Glomerular visceral epithelial cell (primary cell): ENCODE results near the gene CFAP77.
"Not testable (repeated sequence)": the region's sequence is repeated elsewhere in the genome, so short reads cannot be mapped to it uniquely, and the experiment has no call there.

ENCODE experiments used
- DNase-seq: peaks from one replicate; pipeline ENCODE4 v3.0.0-alpha.2; 2016; ENCODE audit errors: extremely low spot score

CFAP77 gene

DNA sequence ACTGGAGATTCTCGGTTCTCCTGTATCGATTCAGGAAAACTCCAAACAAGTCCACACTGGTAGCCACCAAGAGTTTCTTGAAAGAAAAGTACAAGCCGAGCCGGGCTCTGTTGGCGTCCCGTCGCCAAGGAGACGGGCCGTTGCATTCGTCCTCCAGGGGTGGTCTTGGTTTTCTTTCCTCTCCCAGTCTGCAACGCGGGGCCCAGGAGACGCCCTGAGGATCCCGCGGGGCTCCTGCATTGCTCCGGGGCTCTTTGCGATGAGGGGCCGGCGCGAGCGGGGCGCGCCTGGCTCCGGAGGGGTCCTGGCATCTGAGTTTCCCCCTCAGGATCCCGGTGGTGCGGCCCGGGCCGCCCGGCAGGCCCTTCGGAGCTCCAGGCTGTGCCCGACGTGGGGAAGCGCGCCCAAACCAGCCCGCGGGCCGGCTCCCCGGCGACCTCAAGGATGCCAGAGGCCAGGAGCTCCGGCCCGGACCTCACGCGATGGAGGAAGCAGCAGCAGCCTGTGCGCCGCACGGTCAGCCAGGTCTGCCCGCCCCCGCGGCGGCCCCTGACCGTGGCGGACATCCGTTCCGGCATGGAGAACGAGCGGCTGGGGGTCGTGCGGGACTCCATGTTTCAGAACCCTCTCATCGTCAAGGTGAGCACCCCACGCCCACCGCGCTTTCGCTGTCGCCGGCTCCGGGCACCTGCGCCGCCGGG is at the start of gene CFAP77:
CFAP77 (plus strand) TSS at position 384 of the 701 bp plus-strand sequence; CDS start at position 445, 61 bp downstream.
- peak; percentile 55 for DNase-seq

DNA sequence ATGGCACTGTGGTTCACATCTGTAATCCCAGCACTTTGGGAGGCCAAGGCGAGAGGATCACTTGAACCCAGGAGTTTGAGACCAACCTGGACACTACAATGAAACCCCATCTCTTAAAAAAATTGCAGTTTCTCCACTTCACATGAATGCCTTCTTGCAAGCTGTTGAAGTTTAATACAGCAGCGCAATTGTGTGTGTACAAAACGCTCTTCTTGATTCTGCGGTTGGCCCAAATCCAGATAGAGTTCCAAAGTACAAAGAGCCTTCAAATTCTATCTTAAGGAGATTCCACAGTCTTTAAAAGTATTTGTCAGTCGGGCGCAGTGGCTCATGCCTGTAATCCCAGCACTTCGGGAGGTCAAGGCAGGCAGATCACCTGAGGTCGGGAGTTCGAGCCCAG is 45.9 kb upstream of the CFAP77 start:
- no peak for DNase-seq

DNA sequence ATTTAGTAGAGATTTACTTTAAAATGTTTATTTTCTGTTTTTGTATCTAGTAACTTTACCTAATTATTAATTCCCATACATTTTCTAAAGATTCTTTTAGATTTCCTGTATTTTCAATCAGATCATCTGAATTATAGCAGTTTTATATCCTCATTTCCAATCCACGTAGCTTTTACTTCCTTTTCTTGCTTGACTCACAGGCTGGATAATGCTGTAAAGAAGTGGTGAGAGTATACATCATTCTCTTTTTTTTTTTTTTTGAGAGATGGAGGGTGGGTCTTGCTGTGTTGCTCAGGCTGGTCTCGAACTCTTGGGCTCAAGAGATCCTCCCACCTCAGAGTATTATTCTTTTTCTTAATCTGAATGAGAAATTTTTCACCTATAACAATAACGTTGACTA is 44.0 kb upstream of the CFAP77 start:
- DNase-seq: no peak

DNA sequence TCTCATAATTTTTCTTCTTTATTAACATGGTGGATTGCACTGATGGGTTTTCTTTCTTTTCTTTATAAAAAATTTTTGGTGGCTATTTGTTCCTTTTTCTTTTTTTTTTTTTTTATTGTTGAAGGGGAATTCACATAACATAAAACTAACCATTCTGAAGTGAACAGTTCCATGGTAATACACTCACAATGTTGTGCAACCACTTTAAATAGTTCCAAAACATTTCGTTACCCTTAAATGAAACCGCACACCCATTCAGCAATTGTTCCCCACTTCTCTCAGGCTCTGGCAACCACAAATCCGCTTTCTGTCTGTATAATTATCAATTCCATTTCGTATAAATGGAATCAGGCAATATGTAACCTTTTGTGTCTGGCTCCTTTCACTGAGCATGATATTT is 43.5 kb upstream of the CFAP77 start:
- DNase-seq: no peak

DNA sequence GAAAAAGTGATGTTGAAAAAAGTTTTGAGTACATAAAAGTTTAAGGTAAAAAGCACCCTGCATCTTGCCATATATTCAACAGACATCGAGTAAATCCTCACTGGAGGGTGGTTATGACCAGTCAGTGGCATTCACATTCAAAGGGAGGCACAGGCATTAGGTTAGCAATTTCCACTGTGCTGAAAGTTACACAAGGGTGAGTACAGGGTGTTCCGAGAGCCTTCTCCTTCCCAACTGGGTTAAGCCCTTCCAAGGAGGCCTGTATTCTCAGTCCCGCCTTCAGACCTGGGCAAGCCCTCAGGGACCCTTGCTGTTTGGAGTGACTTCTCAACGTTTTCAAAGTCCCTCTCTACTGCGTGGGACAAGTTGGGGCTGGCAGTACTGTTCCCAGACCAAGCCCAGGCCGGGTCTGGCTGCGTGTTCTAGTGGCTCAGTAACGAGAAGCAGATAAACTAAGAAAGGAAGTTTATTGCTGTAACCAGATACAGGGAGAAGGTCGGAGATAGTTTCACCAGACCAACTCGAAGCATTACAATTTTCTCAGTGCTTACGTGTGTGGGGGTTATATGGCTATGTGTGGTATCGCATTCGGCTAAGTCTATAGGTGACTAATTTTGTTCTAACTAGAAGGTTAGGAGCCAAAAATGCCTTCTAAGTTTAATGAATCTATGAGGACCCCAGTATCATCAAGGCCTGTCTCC is 42.2 kb upstream of the CFAP77 start:
- DNase-seq: no peak

DNA sequence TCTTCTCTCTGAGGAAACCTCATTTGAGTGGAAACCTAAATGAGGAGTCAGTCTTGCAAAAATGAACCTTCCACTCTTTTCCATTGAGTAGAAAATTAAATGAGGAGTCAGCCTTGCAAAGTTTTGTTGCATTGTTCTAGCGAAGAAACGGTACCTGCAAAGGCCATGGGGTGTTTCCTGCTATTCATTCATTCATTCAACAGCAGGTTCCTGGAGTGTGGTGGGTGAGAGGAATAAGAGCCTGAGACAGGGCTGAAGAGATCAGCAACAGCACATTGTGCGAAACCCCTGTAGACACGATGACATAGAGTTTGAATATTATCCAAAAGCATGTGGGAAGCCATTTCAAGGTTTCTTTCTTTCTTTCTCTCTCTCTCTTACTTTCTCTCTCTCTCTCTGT is 40.6 kb upstream of the CFAP77 start:
- no peak for DNase-seq

DNA sequence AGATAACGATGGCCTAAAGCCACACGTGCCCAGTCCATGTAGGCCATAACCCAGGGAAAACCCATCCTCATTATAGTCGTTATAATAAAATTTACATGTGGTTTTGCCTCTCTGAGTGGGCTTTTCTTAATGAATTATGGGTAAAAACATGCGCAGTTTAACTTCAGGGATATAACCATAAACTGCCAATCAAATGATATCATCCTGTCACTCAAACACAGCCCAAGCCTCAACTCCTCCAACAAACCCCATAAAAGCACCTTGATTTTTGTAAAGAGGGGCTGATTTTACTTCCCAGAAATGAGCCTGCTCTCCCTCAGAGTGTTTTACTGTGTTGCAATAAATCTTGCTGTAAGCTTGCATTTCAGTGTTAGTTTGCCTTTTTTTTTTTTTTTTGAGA is 39.4 kb upstream of the CFAP77 start:
- no peak for DNase-seq

DNA sequence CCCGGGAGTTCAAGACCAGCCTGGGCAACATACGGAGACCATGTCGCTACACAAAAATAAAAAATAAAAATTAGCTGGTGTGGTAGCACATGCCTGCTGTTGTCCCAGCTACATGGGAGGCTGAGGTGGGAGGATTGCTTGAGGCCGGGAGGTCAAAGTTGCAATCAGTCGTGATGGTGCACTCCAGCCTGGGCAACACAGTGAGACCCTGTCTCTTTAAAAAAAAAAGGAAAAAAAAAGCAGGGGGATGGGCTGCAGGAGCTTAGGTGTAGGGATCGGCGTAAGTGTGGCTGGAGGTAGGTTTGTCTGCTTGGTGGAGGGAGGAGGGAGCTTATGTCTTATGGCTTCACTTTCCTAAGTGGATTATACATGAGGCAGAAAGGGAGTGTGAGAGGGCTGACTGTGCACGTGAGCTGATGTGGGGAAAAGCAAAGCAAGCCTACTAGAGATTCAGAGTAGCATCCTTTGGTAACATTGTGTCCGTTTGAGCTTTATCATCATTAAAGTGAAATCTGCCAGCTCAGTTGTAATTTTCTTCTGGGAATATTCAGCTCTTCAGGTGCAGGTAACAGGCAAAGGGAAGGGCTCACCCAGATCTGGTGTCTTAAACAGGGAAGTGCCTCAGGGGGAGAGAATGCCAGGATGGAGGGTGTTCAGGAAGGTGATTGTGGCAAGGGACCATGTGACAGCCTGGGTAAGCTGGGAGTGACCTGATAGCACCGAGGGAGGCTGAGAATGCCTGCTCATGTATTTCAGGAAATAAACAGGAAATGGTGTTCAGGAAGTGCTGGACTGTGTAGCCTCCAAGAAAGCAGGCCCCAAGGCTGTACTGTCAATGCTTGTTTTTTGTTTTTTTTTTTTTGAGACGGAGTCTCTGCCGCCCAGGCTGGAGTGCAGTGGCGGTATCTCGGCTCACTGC is 37.6 kb upstream of the CFAP77 start:
- no peak for DNase-seq

DNA sequence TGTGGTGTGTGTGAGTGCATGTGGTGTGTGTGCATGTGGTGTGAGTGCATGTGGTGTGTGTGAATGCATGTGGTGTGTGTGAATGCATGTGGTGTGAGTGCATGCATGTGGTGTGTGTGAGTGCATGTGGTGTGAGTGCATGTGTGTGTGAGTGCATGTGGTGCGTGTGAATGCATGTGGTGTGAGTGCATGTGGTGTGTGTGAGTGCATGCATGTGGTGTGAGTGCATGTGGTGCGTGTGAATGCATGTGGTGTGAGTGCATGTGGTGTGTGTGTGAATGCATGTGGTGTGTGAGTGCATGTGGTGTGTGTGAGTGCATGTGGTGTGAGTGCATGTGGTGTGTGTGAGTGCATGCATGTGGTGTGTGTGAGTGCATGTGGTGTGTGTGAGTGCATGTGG is 32.2 kb upstream of the CFAP77 start:
- not testable (repeated sequence) for DNase-seq

DNA sequence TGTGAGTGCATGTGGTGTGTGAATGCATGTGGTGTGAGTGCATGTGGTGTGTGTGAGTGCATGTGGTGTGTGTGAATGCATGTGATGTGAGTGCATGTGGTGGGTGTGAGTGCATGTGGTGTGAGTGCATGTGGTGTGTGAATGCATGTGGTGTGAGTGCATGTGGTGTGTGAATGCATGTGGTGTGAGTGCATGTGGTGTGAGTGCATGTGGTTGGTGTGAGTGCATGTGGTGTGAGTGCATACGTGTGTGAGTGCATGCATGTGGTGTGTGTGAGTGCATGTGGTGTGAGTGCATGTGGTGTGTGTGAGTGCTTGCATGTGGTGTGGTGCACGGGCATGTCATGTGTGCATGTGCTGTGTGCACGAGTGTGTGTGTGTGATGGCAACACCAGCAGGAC is 31.6 kb upstream of the CFAP77 start:
- DNase-seq: not testable (repeated sequence)

DNA sequence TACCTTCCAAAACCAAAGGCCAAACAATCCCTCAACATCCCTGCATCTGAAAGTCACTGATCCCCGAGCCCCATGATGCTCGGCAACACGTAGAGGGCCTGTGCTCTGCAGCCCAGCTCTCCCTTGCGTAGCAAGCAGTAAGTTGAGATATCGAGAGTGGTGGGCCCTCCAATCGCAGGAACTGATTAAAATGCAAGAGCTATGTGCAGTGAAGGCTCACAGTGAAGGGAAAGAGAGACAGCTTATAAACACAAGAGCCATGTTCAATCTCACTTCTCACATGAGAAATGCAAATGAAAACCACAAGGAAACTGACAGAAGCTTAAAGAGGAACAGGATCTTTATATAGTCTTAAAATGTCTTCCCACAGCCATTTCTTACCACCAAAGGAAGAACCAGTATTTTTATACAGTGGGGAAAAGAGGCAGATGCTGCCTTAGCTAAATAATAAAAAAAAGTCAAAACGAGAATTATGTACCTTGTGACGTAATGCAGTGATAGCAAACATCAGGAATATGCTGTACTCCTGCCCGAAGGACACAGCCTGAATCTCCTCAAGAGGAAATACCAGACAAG is 28.0 kb upstream of the CFAP77 start:
- no peak for DNase-seq

DNA sequence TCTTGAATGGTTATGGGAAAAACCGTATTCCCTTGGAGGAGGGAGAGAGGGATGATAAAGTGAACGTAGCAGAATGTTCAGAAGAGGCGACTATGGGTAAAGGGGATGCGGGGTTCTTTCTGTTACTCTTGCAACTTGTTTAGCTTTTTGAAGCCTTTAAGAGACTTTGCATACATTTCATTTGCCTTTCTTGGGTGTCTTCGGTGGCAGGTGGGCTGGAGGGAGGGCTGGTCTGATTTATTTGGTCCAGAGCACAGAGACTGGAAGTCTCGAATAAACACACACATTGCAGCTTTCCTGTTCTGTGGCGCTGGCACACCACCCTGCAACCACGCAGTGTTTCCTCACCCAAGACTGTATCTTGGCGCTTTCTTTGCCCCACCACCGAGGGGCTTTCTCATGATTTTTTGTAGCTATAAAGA is 26.5 kb upstream of the CFAP77 start:
- DNase-seq: no peak

DNA sequence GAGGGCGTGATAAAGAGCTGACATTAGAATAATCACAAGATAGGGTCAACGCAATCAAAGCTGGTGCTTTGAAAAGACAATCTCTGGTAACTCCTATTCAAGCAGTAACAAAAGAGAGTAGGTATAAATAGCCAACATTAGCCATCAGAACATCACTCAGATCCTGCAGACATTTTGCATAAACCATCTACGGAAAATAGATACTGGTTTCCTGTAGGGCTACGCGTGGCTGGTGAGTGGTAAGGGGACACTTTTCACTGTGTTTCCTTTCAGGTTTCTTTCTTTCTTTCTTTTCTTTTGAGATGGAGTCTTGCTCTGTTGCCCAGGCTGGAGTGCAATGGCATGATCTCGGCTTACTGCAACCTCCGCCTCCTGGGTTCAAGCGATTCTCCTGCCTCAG is 25.6 kb upstream of the CFAP77 start:
- no peak for DNase-seq

DNA sequence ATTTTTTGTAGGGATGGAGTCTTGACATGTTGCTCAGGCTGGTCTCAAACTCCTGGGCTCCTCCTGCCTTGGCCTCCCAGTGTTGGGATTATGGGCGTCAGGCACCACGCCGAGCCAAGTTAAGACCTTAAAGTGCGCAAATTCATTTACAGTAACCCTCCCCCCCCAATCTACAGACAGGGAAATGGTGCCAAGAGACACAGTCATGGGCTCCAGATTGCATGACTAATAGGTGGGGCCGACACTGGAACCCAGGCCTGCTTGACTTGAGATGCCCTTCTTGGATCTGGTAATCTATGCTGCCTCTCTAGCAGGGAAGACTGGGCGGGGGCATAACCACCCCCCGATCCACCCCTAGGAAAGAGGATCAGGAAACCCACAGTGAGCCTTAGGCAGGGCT is 22.9 kb upstream of the CFAP77 start:
- no peak for DNase-seq

DNA sequence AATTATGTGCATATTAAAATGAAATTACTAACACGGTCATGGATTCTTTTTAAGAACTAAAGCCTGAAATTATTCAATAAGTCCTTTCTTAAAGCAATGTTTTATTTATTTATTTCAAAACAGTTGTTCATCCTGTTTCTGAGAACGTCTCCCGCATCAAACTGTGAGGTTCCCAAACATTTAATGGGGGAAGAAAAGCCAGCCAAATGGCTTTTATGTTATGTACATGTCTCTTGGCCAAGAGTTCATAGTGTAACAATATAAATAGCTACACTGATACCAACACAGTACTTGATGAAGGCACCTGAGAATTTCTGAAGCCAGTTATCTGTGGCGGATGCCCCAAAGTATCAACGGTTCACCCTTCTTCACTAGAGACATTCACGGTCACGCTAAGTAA is 19.0 kb upstream of the CFAP77 start:
- DNase-seq: no peak

DNA sequence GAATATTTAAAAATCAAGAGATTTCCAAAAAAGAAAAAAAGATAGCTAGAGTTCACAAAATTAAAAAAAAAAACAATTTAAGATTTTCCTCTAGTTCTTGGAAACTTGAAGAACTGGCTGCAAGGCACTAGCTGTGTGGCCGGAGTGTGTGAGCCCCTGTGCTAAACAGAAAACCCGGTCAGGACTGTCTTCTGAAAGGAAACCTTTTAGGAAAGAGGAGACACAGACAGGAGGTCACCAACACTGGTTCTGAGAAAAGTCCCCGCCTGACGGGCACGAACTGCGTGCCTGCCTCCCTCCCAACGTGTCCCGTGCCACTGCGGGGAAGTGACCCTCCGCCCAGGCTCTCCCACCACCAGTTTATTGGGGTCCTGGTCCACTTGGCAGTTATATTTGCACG is 18.6 kb upstream of the CFAP77 start:
- no peak for DNase-seq

DNA sequence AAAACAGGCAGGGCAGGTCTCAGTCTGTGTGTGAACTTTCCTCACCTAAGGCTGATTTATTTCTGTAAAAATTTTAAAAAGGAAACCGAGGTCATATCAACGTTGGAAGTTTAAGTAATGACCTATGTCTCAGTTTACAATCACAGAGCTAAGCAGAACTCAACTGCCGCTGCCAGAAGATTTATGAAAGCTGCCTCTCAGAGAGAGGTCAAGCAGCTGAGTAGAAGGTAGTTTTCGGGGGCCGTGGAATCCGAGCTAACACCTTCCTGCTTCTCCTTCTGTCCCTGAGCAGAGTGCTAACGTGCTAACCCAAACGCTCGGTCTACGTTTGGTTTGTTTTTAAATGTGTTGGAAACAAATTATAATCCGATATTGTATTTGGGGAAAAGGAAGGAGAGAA is 14.5 kb upstream of the CFAP77 start:
- no peak for DNase-seq

DNA sequence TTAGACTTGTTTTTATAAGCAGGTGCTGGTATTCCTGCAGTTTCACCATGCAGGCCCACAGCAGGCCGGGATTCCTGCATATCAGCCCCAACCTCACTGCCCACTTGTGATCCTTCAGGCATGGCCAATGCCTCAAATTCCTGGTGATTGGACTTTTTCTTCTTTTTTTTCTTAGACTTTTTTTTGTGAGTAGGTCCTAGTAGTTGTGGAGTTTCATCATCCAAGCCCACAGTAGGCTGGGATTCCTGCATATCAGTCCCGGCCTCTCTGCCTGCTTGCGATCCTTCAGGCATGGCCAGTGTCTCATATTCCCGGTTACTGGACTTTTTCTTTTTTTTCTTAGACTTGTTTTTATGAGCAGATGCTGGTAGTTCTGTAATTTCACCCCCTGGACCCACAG is 8.2 kb upstream of the CFAP77 start:
- peak; percentile 31 for DNase-seq

DNA sequence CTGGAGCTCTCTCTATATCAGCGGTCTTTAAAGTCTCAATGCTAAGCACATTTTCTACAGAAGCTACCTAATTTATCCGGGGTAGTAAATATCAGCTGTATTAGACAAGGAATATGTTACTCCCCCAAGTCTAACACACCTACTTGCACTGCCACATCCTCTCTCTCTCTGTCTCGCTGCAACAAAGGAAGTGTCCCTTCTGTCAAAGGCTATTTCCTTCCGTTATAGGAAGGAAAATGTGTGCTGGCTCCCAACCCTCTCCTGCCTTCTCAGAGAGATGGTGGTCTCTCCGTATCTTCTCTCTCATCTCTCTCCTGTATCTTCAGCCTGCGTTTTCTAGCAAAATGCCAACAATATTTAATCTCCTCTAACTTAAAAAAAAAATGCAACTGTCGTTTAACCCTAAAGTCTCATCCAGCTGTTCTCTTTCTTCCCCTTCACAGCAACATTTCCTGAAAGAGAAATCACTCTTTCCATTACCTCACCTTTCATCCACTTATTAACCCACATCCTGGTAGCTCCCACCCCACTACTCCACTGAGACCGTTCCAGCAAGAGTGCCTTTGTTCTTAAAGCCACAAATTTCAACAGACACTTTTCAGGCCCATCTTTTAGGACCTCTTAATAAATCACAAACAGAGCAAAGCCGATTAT is 5.7 kb upstream of the CFAP77 start:
- peak; percentile 45 for DNase-seq

DNA sequence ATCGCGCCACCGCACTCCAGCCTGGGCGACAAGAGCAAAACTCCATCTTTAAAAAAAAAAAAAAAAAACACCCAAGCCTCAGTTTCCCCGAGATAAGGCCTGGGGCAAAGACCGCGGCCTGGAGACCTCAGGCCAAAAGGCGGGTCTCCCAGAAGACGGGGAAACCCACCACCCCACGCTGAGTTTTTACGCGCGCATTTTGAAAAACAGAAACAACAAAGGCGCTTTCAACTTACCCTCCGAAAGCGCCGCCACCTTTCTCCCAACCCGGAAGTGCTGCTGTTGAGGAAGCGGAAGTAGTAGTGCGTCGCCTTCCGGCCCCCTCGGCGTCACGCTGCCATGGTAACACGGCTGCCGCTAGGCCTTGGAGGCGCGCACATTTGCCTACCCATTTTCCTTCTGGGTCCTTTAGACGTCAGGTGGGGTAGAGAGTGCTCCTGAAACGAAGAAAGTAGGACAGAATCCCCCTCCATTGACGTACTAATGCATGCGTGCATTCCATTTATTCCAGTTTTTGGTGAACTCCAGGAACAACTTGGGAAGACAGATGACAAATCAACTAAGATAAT is 3.4 kb upstream of the CFAP77 start, which contains the start of gene TTF1:
TTF1 (minus strand) TSS at position 287 of the 569 bp plus-strand sequence. CDS start 4,019 bp downstream, outside the sequence.
- DNase-seq: peak; percentile 90

DNA sequence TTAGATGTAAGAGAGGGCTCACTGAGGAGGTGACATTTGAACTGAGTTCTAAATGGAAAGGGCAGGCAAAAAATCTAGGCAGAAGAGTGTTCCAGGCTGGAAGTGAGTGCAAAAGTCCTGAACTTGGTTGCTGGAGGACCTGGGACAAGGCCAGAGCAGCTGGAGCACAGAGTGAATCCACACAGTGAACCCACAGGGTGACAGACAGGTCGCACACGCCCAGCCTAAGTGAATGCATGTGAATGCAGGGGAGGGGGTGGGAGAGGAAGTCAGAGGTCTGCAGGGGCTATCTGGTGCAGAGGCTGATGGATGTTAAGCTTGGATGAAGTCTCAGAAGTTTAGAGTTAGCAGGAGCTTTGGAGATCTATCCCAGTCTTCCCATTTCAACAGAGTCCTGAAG is 2.8 kb upstream of the CFAP77 start:
- no peak for DNase-seq
